Activated naive CD8-positive, alpha-beta T cell treated with anti-CD3 and anti-CD28 coated beads for 36 hours (primary cell): ENCODE results near the gene TRDN. TPM values are rescaled to one million over a fixed set of nuclear protein-coding genes. Genes with fewer than 3 reads are reported as not detected.

Experiments used
- DNase-seq: peaks from one replicate; pipeline ENCODE4 v3.0.0; 2021
- H3K27ac Mint-ChIP-seq: one replicate; pipeline ENCODE4 v1.8.0; 2022; ENCODE audit warnings: mild to moderate bottlenecking, moderate library complexity, mixed read lengths
- H3K27me3 Mint-ChIP-seq: one replicate; pipeline ENCODE4 v1.8.0; 2022; ENCODE audit warnings: mild to moderate bottlenecking, mixed read lengths
- H3K36me3 Mint-ChIP-seq: one replicate; pipeline ENCODE4 v1.8.0; 2021; ENCODE audit warnings: mild to moderate bottlenecking, mixed read lengths
- H3K4me1 Mint-ChIP-seq: one replicate; pipeline ENCODE4 v1.8.0; 2021; ENCODE audit warnings: mixed read lengths
- H3K4me3 Mint-ChIP-seq: one replicate; pipeline ENCODE4 v1.8.0; 2022; ENCODE audit warnings: mild to moderate bottlenecking, moderate library complexity, mixed read lengths
- H3K9me3 Mint-ChIP-seq: one replicate; pipeline ENCODE4 v1.8.0; 2022; ENCODE audit warnings: mixed read lengths
- total RNA-seq, 2 experiments: library from RNA; stranded (reverse); gene quantifications; one replicate each; pipeline ENCODE4 v1.2.3, GENCODE V29; 2021

The TRDN gene
- total RNA-seq, 2 experiments from 2014 or later: not detected

DNA sequence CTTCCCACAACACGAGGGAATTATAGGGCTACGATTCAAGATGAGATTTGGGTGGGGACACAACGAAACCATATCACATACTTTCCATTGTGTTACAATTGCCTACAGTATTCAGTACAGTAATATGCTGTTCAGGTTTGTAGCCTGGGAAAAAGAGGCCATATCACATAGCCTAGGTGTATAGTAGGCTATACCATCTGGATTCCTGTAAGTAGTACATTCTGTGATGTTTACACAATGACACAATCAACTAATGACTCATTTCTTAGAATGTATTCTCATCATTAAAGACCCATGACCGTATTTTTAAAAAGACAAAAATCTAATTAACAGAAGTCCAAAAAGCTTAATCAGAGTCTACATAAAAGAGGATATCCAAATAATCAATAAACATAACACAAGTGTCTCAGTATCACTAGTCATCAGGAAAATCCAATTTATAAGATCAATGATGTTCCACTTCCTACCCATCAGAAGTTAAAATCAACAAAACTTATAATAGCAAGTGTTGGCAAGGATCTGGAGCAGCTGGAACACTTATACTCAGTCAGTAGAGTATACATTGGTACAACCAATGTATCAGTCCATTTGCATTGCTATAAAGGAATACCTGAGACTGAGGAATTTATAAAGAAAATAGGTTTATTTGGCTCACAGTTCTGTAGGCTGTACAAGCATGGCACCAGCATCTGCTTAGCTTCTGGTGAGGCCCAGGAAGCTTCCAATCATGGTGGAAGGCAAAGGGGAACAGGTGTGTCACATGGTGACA is 424.8 kb downstream of the TRDN start:
- Mint-ChIP-seq H3K27me3 (no peaks in the 10 kb centered on the region), H3K27ac (no peak overlapping the region), H3K36me3 (no peaks in the 10 kb centered on the region), H3K9me3 (peaks cover 4% of the 10 kb centered on the region), H3K4me3 (no peak overlapping the region), H3K4me1 (no peaks in the 10 kb centered on the region)
- no peak for DNase-seq

DNA sequence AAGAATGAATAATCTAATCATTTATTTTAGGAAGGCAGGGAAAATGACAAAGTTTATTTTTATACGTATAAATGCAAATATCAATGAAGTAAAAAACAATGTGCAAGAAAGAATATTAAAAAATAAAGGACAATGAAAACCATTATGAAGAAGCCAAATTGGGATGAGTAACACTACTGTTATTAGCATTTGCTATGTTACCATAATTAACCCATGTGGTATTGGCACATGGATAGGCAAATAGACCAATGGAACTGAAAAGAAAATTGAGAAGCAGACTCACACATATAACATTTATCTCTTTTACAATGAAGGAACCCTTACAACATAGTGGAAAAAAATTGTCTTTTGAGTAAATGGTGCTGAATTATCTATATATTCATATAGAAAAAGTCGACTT is 426.1 kb downstream of the TRDN start:
- Mint-ChIP-seq H3K27ac (no peak overlapping the region), H3K4me3 (no peak overlapping the region), H3K9me3 (peaks cover 4% of the 10 kb centered on the region), H3K36me3 (no peaks in the 10 kb centered on the region), H3K27me3 (no peaks in the 10 kb centered on the region), H3K4me1 (no peaks in the 10 kb centered on the region)
- DNase-seq: no peak

DNA sequence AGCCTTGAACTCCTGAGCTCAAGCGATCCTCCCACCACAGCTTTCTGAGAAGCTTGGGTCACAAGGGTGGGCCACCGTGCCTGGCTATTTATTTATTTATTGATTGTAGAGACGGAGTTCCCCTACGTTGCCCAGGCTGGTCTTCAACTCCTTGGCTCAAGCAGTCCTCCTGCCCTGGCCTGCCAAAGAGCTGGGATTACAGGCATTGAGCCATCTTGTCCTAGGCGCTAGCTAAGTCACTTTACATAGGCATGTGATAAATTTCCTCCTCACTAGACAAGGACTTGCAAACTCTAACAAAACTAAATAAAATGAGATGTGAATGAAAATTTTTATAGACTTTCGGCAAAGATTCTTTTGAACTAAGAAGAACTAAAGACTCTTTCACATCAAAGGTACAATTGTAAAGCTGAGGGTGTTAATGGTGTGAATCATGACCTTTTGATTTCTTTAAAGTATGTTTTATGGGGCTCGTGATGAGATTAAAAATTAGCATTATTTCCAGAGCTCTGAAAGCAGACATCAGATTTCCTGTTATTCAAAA is 428.7 kb downstream of the TRDN start:
- Mint-ChIP-seq H3K4me3 (no peak overlapping the region), H3K27me3 (no peaks in the 10 kb centered on the region), H3K36me3 (no peaks in the 10 kb centered on the region), H3K4me1 (no peaks in the 10 kb centered on the region), H3K27ac (no peak overlapping the region), H3K9me3 (peaks cover 2% of the 10 kb centered on the region)
- DNase-seq: no peak

DNA sequence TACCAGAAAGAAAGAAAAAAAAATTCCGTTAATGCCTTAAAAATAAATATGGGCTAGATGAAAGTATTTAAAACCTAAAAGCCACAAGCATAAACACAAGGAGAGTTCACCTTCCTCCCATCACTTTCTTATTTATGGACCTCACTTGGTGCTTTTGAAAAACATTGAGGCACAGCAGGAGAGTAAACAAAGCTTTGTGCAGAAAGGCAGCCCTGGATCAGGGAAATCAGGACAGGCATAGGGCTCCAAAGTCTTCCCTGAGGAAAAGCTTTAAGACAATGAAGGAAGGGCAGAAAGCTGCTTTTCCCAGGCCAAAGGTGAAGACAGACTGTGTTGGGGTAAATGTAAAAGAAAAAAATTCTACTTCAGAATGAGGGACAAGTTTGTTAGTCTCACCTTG is 432.8 kb downstream of the TRDN start:
- Mint-ChIP-seq H3K27me3 (no peaks in the 10 kb centered on the region), H3K27ac (no peak overlapping the region), H3K9me3 (peaks cover 8% of the 10 kb centered on the region), H3K36me3 (no peaks in the 10 kb centered on the region), H3K4me1 (no peaks in the 10 kb centered on the region), H3K4me3 (no peak overlapping the region)
- DNase-seq: no peak

DNA sequence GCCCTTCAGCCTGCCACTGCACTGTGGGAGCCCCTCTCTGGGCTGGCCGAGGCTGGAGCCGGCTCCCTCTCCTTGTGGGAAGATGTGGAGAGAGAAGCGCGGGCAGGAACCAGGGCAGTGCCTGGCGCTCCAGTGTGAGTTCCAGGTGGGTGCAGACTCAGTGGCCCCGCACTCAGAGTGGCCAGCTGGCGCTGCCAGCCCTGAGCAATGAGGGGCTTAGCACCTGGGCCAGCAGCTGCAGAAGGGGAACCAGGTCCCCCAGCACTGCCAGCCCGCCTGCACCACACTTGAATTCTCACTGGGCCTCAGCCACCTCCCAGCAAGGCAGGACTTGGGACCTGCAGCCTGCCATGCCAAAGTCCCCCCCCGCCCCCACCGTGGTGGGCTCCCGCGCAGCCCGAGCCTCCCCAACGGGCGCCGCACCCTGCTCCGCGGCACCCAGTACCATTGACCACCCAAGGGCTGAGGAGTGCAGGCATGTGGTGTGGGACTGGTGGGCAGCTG is 434.8 kb downstream of the TRDN start:
- H3K27me3 Mint-ChIP-seq: no peaks in the 10 kb centered on the region
- H3K4me3 Mint-ChIP-seq: no peak overlapping the region
- no peak overlapping the region for H3K27ac Mint-ChIP-seq
- H3K9me3 Mint-ChIP-seq: peaks cover 9% of the 10 kb centered on the region
- H3K4me1 Mint-ChIP-seq: no peaks in the 10 kb centered on the region
- no peak for DNase-seq
- no peaks in the 10 kb centered on the region for H3K36me3 Mint-ChIP-seq

DNA sequence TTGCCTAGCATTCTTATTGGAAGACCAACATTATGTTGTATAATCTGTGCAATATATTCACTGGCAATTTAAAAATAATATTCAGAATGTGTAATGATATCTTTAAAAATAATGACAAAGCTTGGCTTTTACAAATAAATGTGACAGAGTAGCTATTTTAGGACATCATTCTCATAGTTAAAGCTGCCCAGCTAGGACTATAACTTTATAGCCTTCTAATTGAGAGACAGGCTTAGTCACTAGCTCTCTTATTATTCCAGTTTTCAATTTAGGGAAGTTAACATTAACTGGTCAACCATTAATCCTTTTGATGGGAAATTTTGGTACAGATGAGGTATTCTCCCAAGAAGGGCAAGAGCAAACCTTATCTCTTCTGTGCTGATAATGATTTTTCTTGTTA is 443.5 kb downstream of the TRDN start:
- Mint-ChIP-seq H3K36me3 (no peaks in the 10 kb centered on the region), H3K4me1 (no peaks in the 10 kb centered on the region), H3K4me3 (no peak overlapping the region), H3K9me3 (peaks cover under 1% of the 10 kb centered on the region), H3K27ac (no peak overlapping the region), H3K27me3 (no peaks in the 10 kb centered on the region)
- no peak for DNase-seq

DNA sequence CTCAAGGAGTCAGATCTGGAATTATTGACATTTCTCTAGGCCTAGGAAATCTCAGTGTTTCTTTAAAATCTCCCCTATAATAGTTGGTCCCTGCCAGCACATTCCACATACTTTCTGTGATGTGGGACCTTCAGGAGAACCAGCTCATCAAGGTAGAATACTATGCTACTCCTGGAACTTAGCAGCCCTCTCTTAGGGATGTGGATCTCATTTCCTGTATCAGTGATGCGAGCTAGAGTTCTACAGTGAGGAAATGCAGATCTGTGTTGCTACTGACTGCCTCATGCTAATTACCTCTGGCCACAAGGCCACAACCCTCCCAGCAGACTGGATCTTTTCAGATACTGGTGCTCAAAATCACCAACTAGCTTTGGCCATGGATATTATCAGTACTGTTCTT is 446.9 kb downstream of the TRDN start:
- Mint-ChIP-seq H3K4me3 (no peak overlapping the region), H3K27me3 (no peaks in the 10 kb centered on the region), H3K27ac (no peak overlapping the region), H3K9me3 (peaks cover 7% of the 10 kb centered on the region), H3K36me3 (no peaks in the 10 kb centered on the region), H3K4me1 (no peaks in the 10 kb centered on the region)
- no peak for DNase-seq

DNA sequence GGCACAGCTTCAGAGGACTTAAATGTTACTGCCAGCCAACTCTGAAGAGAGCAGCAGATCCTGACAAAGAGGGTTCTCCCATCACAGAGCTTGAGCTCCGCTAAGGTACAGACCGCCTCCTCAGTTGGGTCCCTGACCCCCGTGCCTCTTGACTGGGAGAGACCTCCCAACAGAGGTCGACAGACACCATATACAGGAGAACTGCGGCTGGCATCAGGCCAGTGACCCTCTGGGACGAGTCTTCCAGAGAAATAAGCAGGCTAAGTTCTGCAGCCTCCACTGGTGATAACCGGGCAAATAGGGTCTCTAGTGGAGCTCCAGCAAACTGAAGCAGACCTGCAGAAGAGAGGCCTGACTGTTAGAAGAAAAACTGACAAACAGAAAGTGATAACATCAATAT is 453.8 kb downstream of the TRDN start:
- no peak for DNase-seq
- H3K9me3 Mint-ChIP-seq: peaks cover 6% of the 10 kb centered on the region
- no peaks in the 10 kb centered on the region for H3K27me3 Mint-ChIP-seq
- H3K4me1 Mint-ChIP-seq: no peaks in the 10 kb centered on the region
- no peak overlapping the region for H3K27ac Mint-ChIP-seq
- no peaks in the 10 kb centered on the region for H3K36me3 Mint-ChIP-seq
- H3K4me3 Mint-ChIP-seq: no peak overlapping the region

DNA sequence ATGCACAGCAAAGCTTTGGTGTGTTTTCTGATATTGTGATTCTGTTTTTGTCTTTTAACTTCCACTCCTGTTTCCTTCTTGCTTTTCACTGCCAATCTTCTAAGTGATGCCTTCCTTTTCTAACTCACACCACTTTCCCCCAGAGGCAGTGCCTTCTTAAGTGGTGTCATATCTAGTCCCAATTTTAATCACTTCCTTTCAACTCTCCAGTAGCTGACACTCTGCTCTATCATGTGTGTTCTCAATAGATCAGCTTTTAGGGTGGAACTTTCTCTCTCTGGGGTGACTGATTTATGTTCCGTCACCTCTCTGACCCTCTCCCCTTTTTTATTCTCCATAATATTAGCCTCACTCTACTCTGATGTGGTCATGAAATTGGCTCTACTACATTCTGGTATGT is 460.0 kb downstream of the TRDN start:
- no peak overlapping the region for H3K4me3 Mint-ChIP-seq
- H3K9me3 Mint-ChIP-seq: no peaks in the 10 kb centered on the region
- no peaks in the 10 kb centered on the region for H3K4me1 Mint-ChIP-seq
- no peaks in the 10 kb centered on the region for H3K36me3 Mint-ChIP-seq
- DNase-seq: no peak
- H3K27me3 Mint-ChIP-seq: no peaks in the 10 kb centered on the region
- no peak overlapping the region for H3K27ac Mint-ChIP-seq

DNA sequence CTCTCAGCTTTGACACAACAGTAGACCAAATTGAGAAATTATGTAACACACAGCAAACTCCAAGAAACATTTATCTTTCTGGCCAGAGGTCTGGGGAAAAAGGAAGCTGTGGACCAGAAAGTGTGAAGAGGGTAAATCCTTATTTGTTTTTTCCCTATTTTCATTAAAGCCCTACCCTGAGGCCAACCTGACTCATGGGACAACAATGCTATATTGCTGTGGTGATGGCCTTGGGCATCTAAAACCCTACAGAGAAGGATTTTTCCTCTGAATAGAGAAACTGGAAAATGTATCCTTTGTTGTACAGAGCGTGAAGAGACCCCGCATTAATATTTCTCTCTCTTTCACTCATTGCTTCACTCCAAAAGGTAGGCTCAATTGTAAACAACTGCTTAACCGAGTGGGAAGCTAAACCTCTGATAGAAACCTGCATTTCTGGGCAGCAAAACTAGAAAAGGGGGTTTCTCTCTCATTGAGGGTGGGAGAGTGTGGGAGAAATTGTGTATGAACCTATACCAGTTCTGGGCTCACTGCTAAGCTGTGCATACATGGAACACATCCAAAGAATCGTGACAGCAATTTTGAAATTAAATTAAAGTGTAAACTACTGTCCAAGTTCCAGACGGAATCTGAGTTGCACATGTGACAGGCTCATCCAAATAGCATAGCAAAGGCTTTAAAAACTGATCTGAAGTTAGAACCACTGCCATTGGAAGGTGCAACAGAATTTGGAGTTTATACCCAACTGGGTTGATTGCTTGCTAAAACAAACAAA is 465.2 kb downstream of the TRDN start:
- Mint-ChIP-seq H3K36me3 (no peaks in the 10 kb centered on the region), H3K4me1 (no peaks in the 10 kb centered on the region)

DNA sequence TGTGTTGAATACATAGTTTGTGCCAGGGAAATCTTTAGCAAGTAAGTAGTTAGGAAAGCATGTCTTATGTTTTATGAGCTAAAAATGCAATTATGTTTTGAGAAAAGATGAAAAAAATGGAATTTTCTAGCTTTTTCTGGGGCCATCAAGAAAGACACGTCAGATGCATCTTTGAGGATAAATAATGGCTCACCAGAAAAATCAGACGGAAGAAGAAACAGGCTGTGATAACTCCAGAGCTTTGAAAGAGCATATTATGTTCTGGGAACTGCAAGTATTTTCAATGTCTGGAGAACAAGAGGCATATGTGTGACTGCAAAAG is 467.0 kb downstream of the TRDN start:
- Mint-ChIP-seq H3K27me3 (no peaks in the 10 kb centered on the region), H3K36me3 (no peaks in the 10 kb centered on the region), H3K4me1 (no peaks in the 10 kb centered on the region), H3K9me3 (no peaks in the 10 kb centered on the region), H3K4me3 (no peak overlapping the region), H3K27ac (no peak overlapping the region)
- DNase-seq: no peak

More for the DNA sequence above, 465.2 kb downstream of the TRDN start:
- Mint-ChIP-seq H3K27me3 (no peaks in the 10 kb centered on the region), H3K9me3 (no peaks in the 10 kb centered on the region), H3K4me3 (no peak overlapping the region), H3K27ac (no peak overlapping the region)
- DNase-seq: no peak

DNA sequence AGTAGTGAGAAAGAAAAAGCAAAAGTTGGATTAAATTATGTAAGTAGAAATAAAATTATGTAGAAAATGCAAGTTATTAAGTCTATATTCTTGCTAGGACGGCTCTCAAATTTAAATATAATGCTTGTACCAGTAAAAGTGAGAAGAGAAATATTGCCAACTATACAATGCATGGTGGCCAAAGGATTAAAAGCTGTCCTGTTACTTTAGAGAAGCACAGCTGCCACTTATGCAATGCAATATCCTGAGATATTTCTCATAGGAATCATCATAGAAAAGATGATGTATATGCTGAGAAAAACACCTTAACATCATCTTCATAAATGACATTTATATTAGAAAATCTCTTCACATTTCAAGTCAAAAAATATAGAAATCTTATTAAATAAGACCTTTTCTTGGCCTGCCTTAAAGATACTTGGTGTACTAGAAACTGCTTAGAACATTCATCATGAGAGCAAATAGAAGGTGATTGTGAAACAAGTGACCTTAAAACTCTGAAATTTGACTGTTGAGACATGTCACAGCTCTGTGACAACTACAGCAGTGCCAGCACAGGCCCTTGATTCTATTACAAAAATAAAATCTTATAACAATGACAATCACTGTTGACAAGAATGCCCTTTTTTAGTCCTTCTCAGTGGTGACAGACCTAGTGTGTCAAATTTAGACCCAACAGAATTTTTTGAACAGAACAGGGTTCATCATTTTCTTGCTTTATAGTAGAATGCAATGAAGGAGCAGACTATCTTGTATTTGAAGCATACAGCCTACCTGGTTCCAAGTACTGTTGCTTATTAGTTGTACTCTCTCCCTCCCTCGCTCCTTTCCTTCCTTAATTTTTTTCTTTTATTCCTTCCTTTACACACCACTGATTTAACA is 467.6 kb downstream of the TRDN start:
- Mint-ChIP-seq H3K4me1 (no peaks in the 10 kb centered on the region), H3K36me3 (no peaks in the 10 kb centered on the region), H3K4me3 (no peak overlapping the region), H3K9me3 (peaks cover 2% of the 10 kb centered on the region), H3K27ac (no peak overlapping the region), H3K27me3 (no peaks in the 10 kb centered on the region)
- DNase-seq: no peak

DNA sequence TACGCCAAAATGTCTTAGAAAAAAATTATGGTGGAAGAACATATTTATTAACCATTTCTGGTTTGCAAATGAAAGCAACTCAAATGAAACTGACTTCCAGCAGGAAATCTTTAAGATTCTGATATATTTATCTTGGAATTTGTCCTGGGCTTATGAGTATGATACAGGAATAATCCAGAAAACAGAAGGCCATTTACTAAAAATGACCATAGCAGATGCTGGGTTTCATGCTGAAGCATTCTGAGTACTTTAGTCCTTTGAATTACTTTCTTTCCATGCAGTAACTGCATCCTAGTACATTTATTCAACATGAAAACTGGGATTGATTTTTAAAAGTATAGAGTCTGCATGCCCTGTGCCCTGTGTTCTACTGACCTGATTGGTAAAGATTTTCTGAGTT is 468.3 kb downstream of the TRDN start:
- Mint-ChIP-seq H3K4me1 (no peaks in the 10 kb centered on the region), H3K27ac (no peak overlapping the region), H3K36me3 (no peaks in the 10 kb centered on the region), H3K27me3 (no peaks in the 10 kb centered on the region), H3K4me3 (no peak overlapping the region), H3K9me3 (peaks cover 4% of the 10 kb centered on the region)
- no peak for DNase-seq
